Mucosa of descending colon (tissue), 3 donors: Measurements from ENCODE around the gene OSBPL3. TPM values are rescaled to one million over a fixed set of nuclear protein-coding genes. Genes with fewer than 3 reads are reported as not detected.
A peak's percentile ranks its signal among the peaks of the same experiment; 100 is the strongest.

Experiments
- ATAC-seq: fragments of 200-7000 bp; cut with Tn5 transposase; one replicate; pipeline ENCODE4 v1.9.1; 2020; ENCODE audit warnings: mild to moderate bottlenecking, moderate library complexity
- DNase-seq, 3 donors: peaks; one replicate each; pipeline ENCODE4 v3.0.0-alpha.2; 2020
- H3K36me3 ChIP-seq: fragments of 200-600 bp; one replicate; pipeline ENCODE4 v1.8.0; 2021; ENCODE audit warnings: low read depth, mild to moderate bottlenecking
- H3K4me1 ChIP-seq: fragments of 200-600 bp; one replicate; pipeline ENCODE4 v1.8.0; 2021; ENCODE audit warnings: low read depth, mild to moderate bottlenecking
- H3K4me3 ChIP-seq: fragments of 200-600 bp; one replicate; pipeline ENCODE4 v1.8.0; 2021; ENCODE audit warnings: mild to moderate bottlenecking
- H3K9me3 ChIP-seq: fragments of 200-600 bp; one replicate; pipeline ENCODE4 v1.8.0; 2021; ENCODE audit warnings: mild to moderate bottlenecking
- CTCF ChIP-seq: fragments of 200-600 bp; IDR thresholded peaks from one replicate; pipeline ENCODE4 v1.8.0; 2022; ENCODE audit warnings: antibody characterized with exemption, mild to moderate bottlenecking
- intact Hi-C, 2 donors: fragments of 100-400 bp; cut with DNase I in 1 of 2; cut with micrococcal nuclease in 1 of 2; formaldehyde crosslinking; loops; one replicate each; pipeline versions ENCODE4 v1.11.0 to v1.11.1; 2022; cut with DNase I, micrococcal nuclease
- total RNA-seq, 3 donors: library from RNA; stranded (reverse); fragmentation: NEBNext Ultra II Directional in 2 of 3; extraction: Animal tissue kit (Norgen Biotek cat#: 25700) in 2 of 3; gene quantifications; one replicate each; pipeline versions ENCODE4 v1.2.1 to v1.2.4, GENCODE V29; 2021 to 2023
- donor health status: DM: no; HTN: no; CAD: no; lungs with moderate emphysema.
- donor health status: DM: no; HTN: no; CAD: no.
- donor health status: DM: no; HTN: yes; CAD: no.

The OSBPL3 gene
- total RNA-seq, 3 donors from 2014 or later, result 9.0 to 15.4 (median 10.6) TPM

DNA sequence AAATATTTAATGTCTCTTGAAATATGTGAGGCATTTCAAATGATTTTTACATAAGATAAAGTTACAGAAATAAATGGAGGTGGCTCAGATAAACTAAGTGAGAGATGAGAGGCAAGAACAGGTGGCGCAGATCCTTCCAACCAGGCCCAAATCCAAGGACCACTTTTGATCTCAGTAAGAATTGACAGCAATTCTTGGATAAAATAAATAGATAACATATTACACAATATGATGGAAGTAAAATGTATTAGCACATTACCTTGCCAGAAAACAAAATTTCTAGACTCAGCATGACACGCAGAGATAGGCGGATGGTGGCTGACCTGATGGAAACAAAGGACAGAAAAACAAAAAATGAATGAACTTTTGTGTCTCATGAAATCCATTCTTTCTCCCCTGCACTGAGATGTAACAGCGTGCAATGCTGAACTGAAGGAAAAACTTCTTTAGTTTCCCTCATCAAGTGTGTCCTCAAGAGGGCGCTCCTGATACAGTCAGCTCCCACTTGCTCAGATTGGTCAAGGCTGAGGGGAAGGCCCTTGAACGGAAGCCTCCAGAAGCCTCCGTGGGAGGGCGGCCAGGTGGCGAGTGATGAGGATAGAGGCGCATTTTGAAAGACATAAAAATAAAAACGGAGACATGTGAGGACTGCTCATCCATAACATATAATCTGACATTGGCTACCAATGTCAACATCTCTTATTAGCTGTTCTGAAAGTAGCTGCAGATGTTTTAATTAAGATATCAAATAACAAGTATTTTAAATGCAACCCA is 159.9 kb downstream of the OSBPL3 start:
- no peak overlapping the region for H3K4me3 ChIP-seq
- DNase-seq, result peak; percentile 75 to 95 (median 84)
- ATAC-seq, result peak; percentile 90
- H3K36me3 ChIP-seq, result no peaks in the 10 kb centered on the region
- no peaks in the 10 kb centered on the region for H3K9me3 ChIP-seq
- intact Hi-C loops, result loop anchor here (5.0 to 10.0 kb wide), 2 partner anchors 245 to 252 kb away; no protein-coding TSS in a partner anchor
- peak; percentile 29 for TF ChIP-seq CTCF
- peaks cover 2% of the 10 kb centered on the region for H3K4me1 ChIP-seq

DNA sequence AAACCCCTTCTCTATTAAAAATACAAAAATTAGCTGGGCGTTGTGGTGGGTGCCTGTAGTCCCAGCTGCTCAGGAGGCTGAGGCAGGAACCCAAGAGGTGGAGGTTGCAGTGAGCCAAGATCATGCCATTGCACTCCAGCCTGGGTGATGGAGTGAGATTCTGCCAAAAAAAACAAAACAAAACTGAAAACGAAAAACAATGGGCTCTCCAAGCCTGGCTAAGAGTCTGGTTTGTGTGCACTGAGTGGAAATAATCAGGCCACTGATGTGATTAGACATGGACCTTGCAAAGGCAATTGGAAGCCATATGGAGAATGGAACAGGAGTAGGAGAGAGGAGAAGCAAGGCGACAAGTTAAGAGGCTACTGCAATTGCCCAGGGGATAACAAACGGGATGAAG is 162.6 kb downstream of the OSBPL3 start:
- DNase-seq (no peak), ATAC-seq (no peak)
- peaks cover 2% of the 10 kb centered on the region for H3K4me1 ChIP-seq
- no peaks in the 10 kb centered on the region for H3K36me3 ChIP-seq
- intact Hi-C loops, result loop anchor here (5.0 to 10.0 kb wide), 2 partner anchors 247 to 255 kb away; no protein-coding TSS in a partner anchor
- H3K4me3 ChIP-seq, result no peak overlapping the region
- no peaks in the 10 kb centered on the region for H3K9me3 ChIP-seq
- TF ChIP-seq CTCF, result no peak

- ATAC-seq, result no peak
- Histone ChIP-seq H3K4me3 (no peak overlapping the region), H3K36me3 (no peaks in the 10 kb centered on the region), H3K4me1 (peaks cover 2% of the 10 kb centered on the region), H3K9me3 (no peaks in the 10 kb centered on the region)
- intact Hi-C loops, result loop anchor here (5.0 to 10.0 kb wide), 2 partner anchors 248 to 255 kb away; no protein-coding TSS in a partner anchor
- DNase-seq, result no peak
- no peak for TF ChIP-seq CTCF
Measured at GRCh38 chr7:24816868-24817267, 163.1 kb downstream of the OSBPL3 start.

GRCh38 chr7:24812305-24812945 is 167.6 kb downstream of the OSBPL3 start:
- DNase-seq, result peak in 2 of 3 donors; percentile 59 to 65
- ATAC-seq, result peak; percentile 93
- no peaks in the 10 kb centered on the region for H3K36me3 ChIP-seq
- intact Hi-C loops, result loop anchor here in 1 of 2 donors (10.0 kb wide), 1 partner anchor 252 kb away; no protein-coding TSS in a partner anchor
- H3K4me3 ChIP-seq, result no peak overlapping the region
- H3K9me3 ChIP-seq, result no peaks in the 10 kb centered on the region
- H3K4me1 ChIP-seq, result no peaks in the 10 kb centered on the region
- TF ChIP-seq CTCF, result peak; percentile 81

DNA sequence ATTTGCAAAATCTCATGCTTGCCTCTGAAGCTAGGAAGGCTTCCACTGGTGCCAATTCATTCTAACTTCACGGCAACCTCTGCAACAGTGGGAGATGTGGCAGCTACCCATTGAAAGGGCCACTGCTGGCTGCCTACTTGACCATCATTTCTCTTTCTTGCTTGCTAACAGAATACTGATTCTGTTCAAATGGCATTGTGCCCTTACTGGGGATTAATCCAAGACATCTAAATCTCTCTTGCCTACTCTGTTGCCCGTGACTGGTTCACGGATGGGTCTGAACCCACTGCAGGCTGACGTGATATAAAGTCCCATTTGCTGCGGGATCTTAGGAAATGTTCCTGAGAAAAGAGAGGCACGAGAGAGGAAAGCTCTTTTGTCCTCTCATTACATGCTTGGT is 171.5 kb downstream of the OSBPL3 start:
- no peak for TF ChIP-seq CTCF
- ATAC-seq (no peak), DNase-seq (no peak)
- no peaks in the 10 kb centered on the region for H3K36me3 ChIP-seq
- H3K4me1 ChIP-seq, result no peaks in the 10 kb centered on the region
- no peak overlapping the region for H3K4me3 ChIP-seq
- intact Hi-C loops, result no loop called here
- H3K9me3 ChIP-seq, result no peaks in the 10 kb centered on the region
